MV-4-11 (cell line): ENCODE data around the gene VCL.
"Not testable (repeated sequence)": the region's sequence is repeated elsewhere in the genome, so short reads cannot be mapped to it uniquely, and the experiment has no call there.

ENCODE experiments used
- DNase-seq: peaks from one replicate; lab custom pipeline; 2025; lab: John Stamatoyannopoulos, UW

Gene VCL

DNA sequence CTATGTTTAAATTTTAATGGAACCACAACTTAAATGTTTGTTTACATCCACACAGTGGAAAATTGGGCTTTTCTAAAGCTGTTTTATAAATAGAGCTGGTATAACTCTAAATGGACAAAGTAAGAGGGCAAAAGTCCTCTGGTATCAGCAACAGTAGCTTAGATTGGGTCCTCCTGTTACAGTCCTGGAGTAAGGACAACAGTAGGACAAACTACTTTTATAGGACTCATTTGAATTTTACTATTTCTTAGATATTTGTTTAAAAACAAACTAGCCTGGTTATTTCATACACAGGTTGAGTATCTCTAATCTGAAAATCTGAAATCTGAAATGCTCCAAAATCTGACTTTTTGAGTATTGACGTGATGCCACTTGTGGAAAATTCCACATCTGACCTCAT, 8.4 kb downstream of the VCL start:
- DNase-seq: no peak

DNA sequence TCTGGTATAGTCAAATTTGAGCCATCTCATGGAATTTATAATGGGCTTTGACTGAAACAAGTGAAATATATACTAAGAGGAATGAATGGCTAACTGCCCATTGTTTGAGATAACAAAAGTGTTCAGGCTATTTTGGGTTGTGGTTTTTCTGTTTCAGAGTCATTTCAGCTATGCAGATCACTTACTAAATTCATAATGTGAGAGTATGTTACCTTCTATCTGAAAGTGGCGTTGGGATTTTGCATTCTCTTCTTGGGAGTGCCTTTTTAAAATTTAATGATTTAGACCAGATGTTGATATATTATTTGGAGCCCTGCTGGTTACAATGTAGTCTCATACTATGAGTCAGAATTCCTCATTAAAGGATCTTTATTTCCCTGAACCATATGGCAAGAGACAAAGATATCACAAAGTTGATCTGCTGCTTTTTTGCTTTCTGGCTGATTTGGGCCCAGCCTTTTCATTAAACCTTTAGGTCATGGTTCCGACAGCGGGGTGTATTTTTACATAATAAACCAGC, 10.4 kb downstream of the VCL start:
- peak; percentile 12 for DNase-seq

DNA sequence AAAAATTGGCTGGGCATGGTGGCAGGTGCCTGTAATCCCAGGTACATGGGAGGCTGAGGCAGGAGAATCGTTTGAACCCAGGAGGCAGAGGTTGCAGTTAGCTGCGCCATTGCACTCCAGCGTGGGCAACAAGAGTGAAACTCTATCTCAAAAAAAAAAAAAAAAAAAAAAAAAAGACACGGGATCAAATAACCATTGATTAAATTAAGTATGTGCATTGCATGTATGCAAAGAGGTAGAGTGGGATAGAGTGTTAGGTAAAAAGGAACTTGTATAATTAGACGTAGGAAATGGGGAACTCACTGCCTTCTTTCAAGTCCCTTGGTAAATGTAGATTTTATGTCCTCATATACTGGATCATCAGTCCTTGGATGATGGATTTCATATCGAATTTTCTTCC, 13.1 kb downstream of the VCL start:
- peak; percentile 37 for DNase-seq

DNA sequence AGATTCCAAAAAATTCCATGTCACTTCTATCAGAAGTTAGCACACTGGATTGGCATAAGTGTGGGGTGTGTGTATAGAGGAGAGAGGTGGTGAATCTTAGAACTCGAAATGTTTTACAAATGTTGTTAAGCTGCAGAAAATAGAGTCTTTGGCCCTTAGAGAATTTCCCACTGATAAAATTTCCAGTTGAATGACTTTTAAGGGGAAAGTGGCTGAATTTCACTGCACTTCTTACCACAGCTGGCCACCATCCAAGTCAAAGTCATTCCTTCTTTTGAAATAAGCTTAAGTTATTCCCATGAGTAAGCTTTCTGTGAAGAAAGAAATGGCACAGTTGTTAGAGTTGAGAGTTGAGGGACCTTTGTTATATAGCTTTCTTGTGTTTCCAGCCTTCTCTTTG, 13.9 kb downstream of the VCL start:
- peak; percentile 24 for DNase-seq

DNA sequence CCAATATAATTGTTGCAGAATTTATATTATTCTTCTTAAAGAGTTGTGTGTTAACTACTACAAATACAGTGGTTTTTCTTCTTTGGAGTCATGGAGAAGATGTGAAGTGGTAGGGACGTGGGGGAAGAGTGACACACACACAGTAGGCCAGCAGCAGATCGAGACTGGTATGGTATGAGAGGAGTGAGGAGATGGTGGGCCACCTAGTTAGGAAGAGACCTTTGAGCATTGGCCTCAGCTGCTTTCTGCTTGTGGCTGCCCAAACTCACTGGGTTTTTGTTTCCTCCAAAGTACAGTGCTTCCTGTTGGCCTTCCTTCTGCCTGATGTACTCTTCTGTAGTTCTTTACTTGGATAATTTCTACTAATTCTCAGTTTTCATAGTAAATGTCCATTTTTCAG, 14.6 kb downstream of the VCL start:
- DNase-seq: no peak

DNA sequence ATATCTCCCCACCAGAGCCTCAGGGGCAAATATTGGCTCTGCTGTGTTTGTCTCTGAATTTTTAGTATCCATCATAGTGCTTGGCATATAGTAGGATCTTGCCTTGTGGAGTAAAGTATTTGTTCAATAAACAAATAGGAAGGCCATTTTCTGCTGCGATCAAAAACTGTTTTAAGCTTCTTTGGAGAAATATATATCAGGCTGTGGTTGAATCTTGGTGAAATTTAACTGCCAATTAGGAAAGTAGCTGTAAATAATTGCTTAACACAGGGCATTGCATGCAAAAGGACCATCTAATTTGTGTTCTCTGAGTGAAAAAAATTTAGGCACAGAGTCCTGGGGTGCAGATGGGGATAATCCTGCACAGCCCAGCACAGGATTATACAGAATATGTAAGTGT, 15.1 kb downstream of the VCL start:
- no peak for DNase-seq

DNA sequence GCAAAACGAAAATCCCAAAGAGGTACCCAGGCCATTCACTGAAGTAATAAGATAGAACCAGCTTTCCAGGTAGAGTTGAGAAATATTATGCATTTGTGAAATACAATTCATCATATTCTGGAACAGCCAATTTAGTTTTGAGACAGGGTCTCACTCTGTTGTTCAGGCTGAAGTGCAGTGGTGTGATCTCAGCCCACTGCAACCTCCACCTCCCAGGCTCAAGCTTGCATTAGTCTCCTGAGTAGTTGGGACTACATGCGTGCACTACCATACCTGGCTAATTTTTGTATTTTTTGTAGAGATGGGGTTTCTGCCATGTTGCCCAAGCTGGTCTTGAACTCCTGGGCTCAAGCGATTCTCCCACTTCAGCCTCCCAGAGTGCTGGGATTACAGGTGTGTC, 16.7 kb downstream of the VCL start:
- DNase-seq: not testable (repeated sequence)

DNA sequence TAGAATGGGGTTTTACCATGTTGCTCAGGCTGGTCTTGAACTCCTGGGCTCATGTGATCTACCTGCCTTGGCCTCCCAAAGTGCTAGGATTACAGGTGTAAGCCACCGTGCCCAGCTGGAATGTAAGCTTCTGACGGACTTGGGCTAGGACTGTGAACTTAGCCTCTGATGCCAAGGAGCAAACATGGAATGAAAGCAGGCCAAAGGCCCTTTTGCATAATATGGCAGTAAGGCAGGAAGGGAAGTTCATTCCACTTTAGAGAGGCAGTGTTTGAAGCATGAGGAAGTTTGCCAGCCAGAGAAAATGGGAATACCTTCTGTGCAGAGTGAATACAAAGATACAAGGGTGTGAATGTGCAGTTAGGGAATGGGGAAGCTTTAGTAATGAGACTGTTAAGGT, 20.3 kb downstream of the VCL start:
- no peak for DNase-seq

DNA sequence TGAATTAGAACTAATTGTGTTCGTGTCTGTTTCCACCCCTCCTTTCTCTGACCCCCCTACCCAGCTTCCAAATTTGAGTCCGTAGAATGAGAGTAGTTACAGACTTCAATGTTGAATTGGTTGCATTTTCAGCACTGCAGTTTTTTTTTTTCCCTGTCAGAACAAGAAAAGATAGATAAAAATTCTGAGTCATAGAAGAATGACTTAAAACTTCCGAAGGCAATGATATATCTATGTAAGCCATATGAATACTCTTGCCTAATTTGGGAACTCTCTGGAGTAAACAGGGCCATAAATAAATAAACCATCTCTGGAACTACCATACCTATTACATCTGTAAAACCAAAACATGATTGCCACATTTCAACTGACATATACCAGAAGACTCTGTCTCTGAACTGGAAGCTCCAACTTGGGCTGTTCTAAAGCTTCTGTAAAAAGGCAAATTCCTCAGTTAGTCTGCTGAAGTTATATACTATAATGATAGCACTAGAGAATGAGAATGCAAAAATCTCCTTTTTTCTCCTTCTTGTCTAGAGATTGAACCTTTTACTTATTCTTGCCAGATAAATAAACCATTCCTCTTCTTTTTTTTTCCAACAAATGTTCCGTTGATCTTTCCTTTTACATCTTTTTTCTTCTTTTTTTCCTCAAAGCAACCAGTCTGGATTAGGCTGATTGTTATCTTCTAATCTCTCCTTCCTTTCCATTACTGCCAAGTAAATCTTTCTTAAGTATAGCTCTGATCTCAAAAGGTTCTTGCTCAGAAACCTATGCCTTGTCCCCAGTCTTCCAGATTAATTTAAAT, 23.5 kb downstream of the VCL start:
- peak; percentile 50 for DNase-seq

DNA sequence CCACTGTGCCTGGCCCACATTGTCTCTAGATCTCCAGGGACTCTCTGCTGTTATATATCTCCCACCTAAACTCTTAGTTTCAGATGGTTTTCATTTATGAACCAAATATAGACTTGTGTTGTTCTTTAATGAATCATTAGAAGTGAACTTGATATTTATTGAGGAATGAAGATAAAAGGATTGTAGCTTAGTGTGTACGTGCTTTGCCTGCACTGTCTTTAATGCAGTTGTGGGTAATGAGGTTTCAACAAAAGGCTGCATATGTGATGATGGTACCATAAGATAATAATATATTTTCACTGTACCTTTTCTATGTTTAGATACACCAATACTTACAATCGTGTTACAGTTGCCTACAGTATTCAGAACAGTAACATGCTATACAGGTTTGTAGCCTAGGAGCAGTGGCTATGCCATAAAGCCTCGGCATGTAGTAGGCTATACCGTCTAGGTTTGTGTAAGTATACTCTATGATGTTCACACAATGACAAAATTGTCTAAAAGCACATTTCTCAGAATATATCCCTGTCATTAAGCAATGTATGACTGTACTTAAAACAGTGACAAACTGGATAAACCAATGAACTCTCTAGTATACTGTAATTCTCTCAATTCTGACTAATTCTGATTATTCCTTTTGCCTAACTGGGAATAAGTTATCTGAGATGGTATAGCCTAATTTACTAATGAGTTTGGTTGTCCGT, 25.2 kb downstream of the VCL start:
- DNase-seq: no peak

DNA sequence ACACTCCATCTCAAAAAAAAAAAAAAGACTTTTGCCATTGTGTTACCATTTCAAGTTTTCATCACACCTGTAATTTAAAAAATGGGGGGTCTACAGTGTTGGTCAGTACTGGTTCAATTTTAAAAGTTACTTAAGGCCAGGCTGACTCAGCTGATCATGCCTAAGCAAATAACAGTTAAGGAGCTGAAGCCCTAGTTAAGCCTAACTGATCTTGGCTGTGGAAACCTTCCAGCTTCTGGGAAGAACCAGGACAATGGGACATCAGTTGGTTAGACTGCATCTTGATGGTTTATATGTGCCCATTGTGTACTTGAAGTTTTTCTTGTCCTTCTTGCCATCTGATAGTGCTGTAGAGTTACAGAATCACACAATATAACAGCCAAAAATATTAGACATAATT, 26.7 kb downstream of the VCL start:
- DNase-seq: no peak

DNA sequence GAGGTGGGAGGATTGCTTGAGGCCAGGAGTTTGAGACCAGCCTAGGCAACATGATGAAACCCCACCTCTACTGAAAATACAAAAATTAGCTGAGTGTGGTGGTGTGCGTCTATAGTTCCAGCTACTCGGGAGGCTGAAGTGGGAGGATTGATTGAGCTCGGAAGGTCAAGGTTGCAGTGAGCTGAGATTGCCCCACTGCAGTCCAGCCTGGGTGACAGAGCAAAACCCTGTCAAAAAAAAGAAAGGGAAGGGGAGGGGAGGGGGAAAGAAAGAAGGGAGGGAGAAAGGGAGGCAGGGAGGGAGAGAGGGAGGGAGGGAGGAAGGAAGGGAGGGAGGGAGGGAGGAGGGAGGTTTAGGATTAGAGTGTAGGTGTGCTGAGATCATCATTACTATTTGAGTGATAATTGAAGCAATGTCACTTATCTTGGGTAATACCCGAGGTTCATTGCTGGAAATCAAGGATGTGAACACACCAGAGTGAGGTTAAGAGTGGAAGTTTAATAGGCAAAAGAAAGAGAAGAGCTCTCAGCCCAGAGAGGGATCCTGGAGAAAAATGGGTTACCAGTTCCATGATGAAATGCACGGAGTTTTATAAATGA, 27.6 kb downstream of the VCL start:
- no peak for DNase-seq

DNA sequence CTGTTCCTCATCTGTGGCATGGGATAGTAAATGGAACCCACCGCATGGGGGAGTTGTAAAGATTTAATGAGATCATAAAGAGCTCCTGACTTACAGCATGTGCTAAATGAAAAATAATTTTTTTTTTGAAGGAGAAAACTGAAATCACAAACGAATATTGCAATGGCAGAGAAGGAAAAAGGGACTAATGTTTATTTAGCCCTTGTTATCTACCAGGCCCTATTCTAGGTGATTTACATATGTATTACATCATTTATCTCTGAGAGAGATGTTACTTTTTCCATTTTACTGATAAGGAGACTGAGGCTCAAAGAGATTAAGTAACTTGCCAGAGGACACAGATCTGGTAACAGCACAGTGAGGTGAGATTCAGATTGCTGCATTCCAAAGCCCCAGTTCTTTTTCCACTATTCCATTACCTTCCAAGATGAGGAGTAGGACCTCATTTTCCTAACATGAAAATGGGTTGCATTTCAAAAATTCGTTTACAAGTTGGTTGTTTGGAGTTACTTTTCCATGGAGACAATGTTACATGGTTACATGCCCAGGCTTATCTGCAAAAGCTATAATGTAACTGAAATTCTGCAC, 28.6 kb downstream of the VCL start:
- no peak for DNase-seq

DNA sequence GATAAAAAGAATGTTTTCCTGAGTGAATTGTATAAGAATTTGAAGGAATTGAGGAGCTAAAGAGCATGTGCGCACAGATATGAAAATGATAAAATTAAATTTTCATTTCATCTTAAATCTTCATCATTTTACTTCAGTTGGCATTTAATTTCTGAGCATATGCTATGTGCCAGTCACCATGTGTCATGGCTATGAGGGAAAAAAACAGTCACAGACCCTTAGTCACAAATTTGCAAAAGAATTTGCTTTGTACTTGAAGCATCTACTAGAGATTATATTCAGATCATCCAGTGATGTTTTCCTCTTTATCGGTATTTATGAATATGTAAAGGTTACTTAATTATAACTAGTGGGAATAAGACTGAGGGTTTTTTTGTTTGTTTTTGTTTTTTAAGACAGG, 29.8 kb downstream of the VCL start:
- no peak for DNase-seq

DNA sequence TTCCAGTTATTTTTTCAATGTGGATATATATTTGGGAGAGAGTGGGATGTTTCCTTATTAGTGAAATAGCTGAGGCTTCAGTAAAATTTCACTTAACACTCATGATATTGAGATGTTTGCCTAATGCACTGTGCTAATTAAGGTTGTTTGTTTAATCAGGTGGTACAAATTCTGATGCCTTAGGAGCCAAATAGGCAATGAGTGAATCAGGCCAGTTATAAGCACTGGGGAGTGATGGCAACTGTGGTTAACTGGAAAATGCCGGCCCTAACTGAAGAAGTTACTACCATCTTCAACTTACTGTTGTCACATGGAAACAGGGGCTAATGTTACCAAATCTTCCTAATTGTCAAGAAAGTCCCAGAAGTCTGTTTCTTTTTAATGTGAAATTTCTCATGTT, 32.0 kb downstream of the VCL start:
- DNase-seq: no peak

DNA sequence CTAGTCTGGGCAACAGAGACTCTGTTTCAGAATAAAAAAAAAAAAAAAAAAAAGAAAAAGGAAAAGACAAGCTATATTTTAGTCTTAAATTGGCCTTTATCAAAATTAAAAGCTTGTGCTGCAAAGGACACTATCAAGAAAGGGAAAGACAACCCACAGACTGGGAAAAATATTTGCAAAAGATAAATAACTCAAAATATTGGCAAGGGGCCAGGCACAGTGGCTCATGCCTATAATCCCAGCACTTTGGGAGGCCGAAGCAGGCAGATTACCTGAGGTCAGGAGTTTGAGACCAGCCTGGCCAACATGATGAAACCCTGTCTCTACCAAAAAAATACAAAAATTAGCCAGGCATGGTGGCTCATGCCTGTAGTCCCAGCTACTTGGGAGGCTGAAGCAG, 34.3 kb downstream of the VCL start:
- not testable (repeated sequence) for DNase-seq

DNA sequence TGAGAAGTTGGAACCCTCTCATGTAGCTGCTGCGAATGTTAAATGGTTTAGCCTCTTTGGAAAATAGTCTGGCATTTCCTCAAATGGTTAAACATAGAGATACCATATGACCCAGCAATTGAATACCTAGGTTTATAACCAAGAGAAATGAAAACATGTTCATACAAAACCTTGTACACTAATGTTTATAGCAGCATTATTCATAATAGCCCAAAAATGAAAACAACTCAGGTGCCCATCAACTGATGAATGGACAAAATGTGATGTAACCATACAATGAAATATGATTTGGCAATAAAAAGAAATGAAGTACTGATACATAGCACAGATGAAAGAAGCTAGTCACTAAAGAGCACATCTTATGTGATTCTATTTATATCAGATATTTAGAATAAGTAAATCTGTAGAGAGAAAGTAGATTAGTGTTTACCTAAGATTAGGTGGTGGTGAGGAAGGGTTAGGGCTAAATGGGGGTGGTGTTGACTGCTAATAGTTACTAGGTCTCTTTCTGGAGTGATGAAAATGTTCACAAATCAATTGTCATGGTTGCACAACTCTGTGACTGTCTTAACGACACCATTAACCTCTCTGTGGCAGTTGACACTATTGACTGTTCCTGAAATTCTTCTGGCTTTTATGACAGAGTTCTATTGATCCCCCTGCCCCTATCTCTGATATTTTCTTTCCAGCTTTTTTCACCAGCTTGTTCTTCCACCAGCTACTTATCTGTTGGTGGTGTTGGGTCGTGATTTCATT, 35.2 kb downstream of the VCL start:
- peak; percentile 51 for DNase-seq

DNA sequence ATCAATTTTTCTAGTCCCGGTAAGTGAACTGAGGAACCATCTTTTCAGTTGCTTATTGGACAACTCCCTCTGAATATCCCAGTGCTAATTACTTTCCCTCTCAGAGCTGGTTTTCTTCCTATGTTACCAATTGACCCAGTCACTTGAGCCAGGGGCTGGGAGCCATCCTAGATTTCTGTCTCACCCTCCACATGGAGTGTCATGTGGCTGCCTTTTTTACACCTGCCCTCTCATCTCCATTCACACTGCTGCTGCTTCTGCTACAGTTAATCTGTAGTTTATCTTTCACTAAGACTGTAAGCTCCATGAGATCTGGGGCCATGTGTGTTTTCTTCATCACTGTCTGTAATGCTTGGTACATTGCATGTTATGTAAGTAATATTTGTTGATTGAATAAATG, 35.8 kb downstream of the VCL start:
- DNase-seq: no peak

DNA sequence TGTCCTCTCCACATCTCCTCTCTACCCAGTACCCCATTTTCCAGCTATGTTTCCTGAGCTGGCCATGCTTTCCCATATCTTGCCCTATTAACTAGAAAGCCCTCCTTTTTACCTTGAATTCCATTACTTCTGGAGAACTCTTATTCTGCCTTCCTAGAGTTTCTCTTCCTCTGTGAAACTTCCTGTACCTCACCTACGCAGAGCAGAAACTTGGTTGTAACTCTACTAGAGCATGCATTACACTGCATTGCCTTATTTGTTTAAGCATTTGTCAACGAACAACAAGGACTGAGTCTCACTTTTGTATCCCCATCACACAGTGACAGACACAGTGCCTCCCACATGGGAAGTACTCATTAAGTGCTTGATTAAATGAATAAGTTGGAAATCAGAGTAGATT, 36.4 kb downstream of the VCL start:
- no peak for DNase-seq

DNA sequence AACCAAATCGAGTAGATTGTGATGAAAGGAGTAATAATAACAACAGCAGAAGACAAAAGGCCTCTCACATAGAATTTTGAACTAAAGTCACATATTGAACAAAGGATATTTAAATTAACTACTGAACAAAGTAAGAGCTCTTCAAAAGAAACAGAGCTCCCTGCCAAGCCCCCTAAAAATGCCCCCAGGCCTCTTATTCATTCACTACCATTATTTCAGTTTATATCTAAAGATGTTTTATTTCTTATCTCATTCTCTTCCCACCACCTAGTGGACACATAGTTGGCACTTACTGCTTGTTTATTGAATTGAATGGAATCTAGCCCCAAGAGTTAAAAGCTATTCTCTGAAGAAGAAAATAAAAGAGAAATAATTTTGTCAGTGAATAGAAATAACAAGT, 37.4 kb downstream of the VCL start:
- no peak for DNase-seq

DNA sequence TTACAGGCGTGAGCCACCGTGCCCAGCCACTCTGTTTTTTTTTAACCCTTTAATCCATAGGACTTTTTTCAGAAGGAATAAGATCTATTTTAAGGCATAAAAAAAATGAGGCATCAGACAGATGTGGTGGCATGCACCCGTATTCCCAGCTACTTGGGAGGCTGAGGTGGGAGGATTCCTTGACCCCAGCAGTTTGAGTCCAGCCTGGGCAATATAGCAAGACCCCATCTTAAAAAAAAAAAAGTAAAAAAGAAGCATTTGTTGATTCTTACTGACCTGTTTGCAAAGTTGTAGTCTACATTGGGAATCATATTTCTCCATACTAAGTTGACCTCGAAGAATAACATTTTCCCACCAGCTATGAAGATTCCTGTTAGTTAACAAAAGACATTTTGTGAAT, 38.6 kb downstream of the VCL start:
- no peak for DNase-seq

DNA sequence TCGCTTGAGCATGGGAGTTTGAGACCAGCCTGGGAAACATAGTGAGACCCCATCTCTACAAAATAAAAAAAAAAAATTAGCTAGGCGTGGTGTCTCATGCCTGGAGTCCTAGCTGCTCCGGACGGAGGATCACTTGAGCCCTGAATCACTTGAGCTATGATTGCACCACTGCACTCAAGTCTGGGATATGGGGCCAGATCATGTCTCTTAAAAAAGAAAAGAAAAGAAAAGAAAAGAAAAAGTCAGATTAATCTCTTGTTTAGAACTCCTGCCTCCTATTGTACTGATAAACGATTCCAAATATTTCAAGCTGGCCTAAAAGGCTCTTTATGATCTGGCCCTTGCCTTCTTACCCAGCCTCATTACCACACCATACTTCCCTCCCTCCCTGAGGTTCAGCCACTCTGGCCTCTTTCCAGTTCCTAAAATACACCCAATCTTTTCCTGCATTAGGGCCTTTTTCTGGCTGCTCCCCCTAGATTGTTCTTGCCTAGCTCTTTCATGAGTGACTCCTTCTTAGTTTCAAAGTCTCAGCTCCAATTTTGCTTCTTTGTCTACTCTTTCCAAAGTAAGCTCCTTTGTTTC, 41.7 kb downstream of the VCL start:
- peak; percentile 58 for DNase-seq
